ENCODE measurements around the gene SPNS2. TPM values are rescaled to one million over a fixed set of nuclear protein-coding genes. Genes with fewer than 3 reads are reported as not detected.

The SPNS2 gene
- polyA plus RNA-seq, 3 donors from 2014 or later, result 0.26 TPM; not detected in 2

- Mint-ChIP-seq H3K36me3 (peaks cover 0 to 9% (median 0%) of the 10 kb centered on the region in 3 donors), H3K4me3 (peak overlapping the region; percentile 84 to 90 (median 87)), H3K9me3 (no peaks in the 10 kb centered on the region), H3K27me3 (ENCODE audit: low read depth in 3 of 3) (peaks cover 0 to 3% (median 0%) of the 10 kb centered on the region in 3 donors), H3K4me1 (peaks cover 41 to 44% of the 10 kb centered on the region in 2 donors), H3K27ac (peak overlapping the region; percentile 73 to 90 (median 83))
- DNase-seq, result peak; percentile 14 to 33 (median 27)
Measured at GRCh38 chr17:4485676-4486646, 12.7 kb upstream of the SPNS2 start.

GRCh38 chr17:4487296-4487695 lies 11.4 kb upstream of the SPNS2 start:
- Mint-ChIP-seq H3K4me3 (peak overlapping the region in 3 of 5 donors; percentile 18 to 61 (median 29)), H3K9me3 (no peaks in the 10 kb centered on the region), H3K27ac (peak overlapping the region in 1 of 6 donors; percentile 73), H3K36me3 (peaks cover 0 to 9% (median 0%) of the 10 kb centered on the region in 3 donors), H3K4me1 (peaks cover 28 to 31% of the 10 kb centered on the region in 2 donors), H3K27me3 (ENCODE audit: low read depth in 3 of 3) (peaks cover 0 to 1% (median 0%) of the 10 kb centered on the region in 3 donors)
- DNase-seq, result no peak

- Mint-ChIP-seq H3K27ac (peak overlapping the region in 1 of 6 donors; percentile 55), H3K27me3 (ENCODE audit: low read depth in 3 of 3) (peaks cover 0 to 3% (median 0%) of the 10 kb centered on the region in 3 donors), H3K36me3 (peaks cover 0 to 9% (median 0%) of the 10 kb centered on the region in 3 donors), H3K9me3 (no peaks in the 10 kb centered on the region), H3K4me3 (peak overlapping the region in 1 of 5 donors; percentile 38), H3K4me1 (peaks cover 23 to 29% of the 10 kb centered on the region in 2 donors)
- no peak for DNase-seq
Measured at GRCh38 chr17:4487820-4488716, 10.6 kb upstream of the SPNS2 start.

- peaks cover 0 to 9% (median 0%) of the 10 kb centered on the region in 3 donors for H3K36me3 Mint-ChIP-seq
- H3K4me3 Mint-ChIP-seq, result no peak overlapping the region
- no peak for DNase-seq
- peaks cover 0 to 3% (median 0%) of the 10 kb centered on the region in 3 donors for H3K27me3 Mint-ChIP-seq (ENCODE audit: low read depth in 3 of 3)
- H3K4me1 Mint-ChIP-seq, result peaks cover 20 to 23% of the 10 kb centered on the region in 2 donors
- no peaks in the 10 kb centered on the region for H3K9me3 Mint-ChIP-seq
- H3K27ac Mint-ChIP-seq, result no peak overlapping the region
Measured at GRCh38 chr17:4488989-4489595, 9.6 kb upstream of the SPNS2 start.

GRCh38 chr17:4490109-4490591 lies 8.5 kb upstream of the SPNS2 start:
- Mint-ChIP-seq H3K27ac (no peak overlapping the region), H3K4me3 (no peak overlapping the region), H3K4me1 (peaks cover 15 to 17% of the 10 kb centered on the region in 2 donors), H3K9me3 (no peaks in the 10 kb centered on the region), H3K27me3 (ENCODE audit: low read depth in 3 of 3) (peaks cover 0 to 3% (median 0%) of the 10 kb centered on the region in 3 donors), H3K36me3 (peaks cover 0 to 4% (median 0%) of the 10 kb centered on the region in 3 donors)
- no peak for DNase-seq

- Mint-ChIP-seq H3K27me3 (ENCODE audit: low read depth in 3 of 3) (peaks cover 0 to 3% (median 0%) of the 10 kb centered on the region in 3 donors), H3K36me3 (peaks cover 0 to 3% (median 0%) of the 10 kb centered on the region in 3 donors), H3K9me3 (no peaks in the 10 kb centered on the region), H3K4me1 (peaks cover 12% of the 10 kb centered on the region in 2 donors), H3K4me3 (no peak overlapping the region), H3K27ac (no peak overlapping the region)
- DNase-seq, result no peak
Measured at GRCh38 chr17:4490637-4491061, 8.0 kb upstream of the SPNS2 start.

GRCh38 chr17:4492721-4493561 lies 5.7 kb upstream of the SPNS2 start:
- H3K9me3 Mint-ChIP-seq, result no peaks in the 10 kb centered on the region
- peaks cover 0 to 3% of the 10 kb centered on the region in 2 donors for H3K4me1 Mint-ChIP-seq
- no peaks in the 10 kb centered on the region for H3K36me3 Mint-ChIP-seq
- no peak overlapping the region for H3K4me3 Mint-ChIP-seq
- peaks cover 0 to 10% (median 0%) of the 10 kb centered on the region in 3 donors for H3K27me3 Mint-ChIP-seq (ENCODE audit: low read depth in 3 of 3)
- H3K27ac Mint-ChIP-seq, result peak overlapping the region in 1 of 6 donors; percentile 13
- DNase-seq, result no peak

- Mint-ChIP-seq H3K36me3 (no peaks in the 10 kb centered on the region), H3K4me1 (peaks cover 18 to 20% of the 10 kb centered on the region in 2 donors), H3K4me3 (peak overlapping the region in 3 of 5 donors; percentile 30 to 53 (median 47)), H3K27me3 (ENCODE audit: low read depth in 3 of 3) (peaks cover 4 to 23% (median 19%) of the 10 kb centered on the region in 3 donors), H3K27ac (no peak overlapping the region), H3K9me3 (peaks cover 0 to 2% (median 0%) of the 10 kb centered on the region in 6 donors)
- no peak for DNase-seq
Measured at GRCh38 chr17:4497101-4497824, 1.4 kb upstream of the SPNS2 start.

GRCh38 chr17:4499431-4500190 lies 930 bp downstream of the SPNS2 start:
- Mint-ChIP-seq H3K27me3 (ENCODE audit: low read depth in 3 of 3) (peaks cover 7 to 35% (median 16%) of the 10 kb centered on the region in 3 donors), H3K4me1 (peaks cover 18 to 20% of the 10 kb centered on the region in 2 donors), H3K36me3 (no peaks in the 10 kb centered on the region), H3K9me3 (peaks cover 0 to 2% (median 0%) of the 10 kb centered on the region in 6 donors), H3K4me3 (peak overlapping the region; percentile 70 to 84 (median 79)), H3K27ac (no peak overlapping the region)
- DNase-seq, result peak in 1 of 3 donors; percentile 12

GRCh38 chr17:4500191-4500571 lies 1.5 kb downstream of the SPNS2 start:
- H3K4me1 Mint-ChIP-seq, result peaks cover 18 to 20% of the 10 kb centered on the region in 2 donors
- no peaks in the 10 kb centered on the region for H3K36me3 Mint-ChIP-seq
- H3K9me3 Mint-ChIP-seq, result peaks cover 0 to 2% (median 0%) of the 10 kb centered on the region in 6 donors
- H3K4me3 Mint-ChIP-seq, result peak overlapping the region; percentile 58 to 84 (median 63)
- no peak overlapping the region for H3K27ac Mint-ChIP-seq
- DNase-seq, result no peak
- peaks cover 7 to 35% (median 16%) of the 10 kb centered on the region in 3 donors for H3K27me3 Mint-ChIP-seq (ENCODE audit: low read depth in 3 of 3)

- Mint-ChIP-seq H3K4me3 (peak overlapping the region in 1 of 5 donors; percentile 5), H3K36me3 (no peaks in the 10 kb centered on the region), H3K4me1 (peaks cover 18 to 20% of the 10 kb centered on the region in 2 donors), H3K27ac (no peak overlapping the region), H3K27me3 (ENCODE audit: low read depth in 3 of 3) (peaks cover 7 to 35% (median 16%) of the 10 kb centered on the region in 3 donors), H3K9me3 (peaks cover 0 to 2% (median 0%) of the 10 kb centered on the region in 6 donors)
- DNase-seq, result no peak
Measured at GRCh38 chr17:4501295-4501949, 2.7 kb downstream of the SPNS2 start.

All from immature natural killer cell (primary cell).